C4-2B (cell line): ENCODE data around the gene HACD2.

Experiments
- H3K27ac ChIP-seq: fragments of 450-650 bp; 2 replicates; pipeline ENCODE4 v1.5.1; 2017
- ZFX ChIP-seq: fragments of 450-650 bp; IDR thresholded peaks from 2 replicates; pipeline ENCODE4 v1.6.1; 2017
- TF ChIP-seq, protein P1 (sequence below): fragments of 450-650 bp; conservative IDR thresholded peaks from 2 replicates; pipeline ENCODE4 v1.5.1; 2017; ENCODE audit warnings: mild to moderate bottlenecking

The HACD2 gene

DNA sequence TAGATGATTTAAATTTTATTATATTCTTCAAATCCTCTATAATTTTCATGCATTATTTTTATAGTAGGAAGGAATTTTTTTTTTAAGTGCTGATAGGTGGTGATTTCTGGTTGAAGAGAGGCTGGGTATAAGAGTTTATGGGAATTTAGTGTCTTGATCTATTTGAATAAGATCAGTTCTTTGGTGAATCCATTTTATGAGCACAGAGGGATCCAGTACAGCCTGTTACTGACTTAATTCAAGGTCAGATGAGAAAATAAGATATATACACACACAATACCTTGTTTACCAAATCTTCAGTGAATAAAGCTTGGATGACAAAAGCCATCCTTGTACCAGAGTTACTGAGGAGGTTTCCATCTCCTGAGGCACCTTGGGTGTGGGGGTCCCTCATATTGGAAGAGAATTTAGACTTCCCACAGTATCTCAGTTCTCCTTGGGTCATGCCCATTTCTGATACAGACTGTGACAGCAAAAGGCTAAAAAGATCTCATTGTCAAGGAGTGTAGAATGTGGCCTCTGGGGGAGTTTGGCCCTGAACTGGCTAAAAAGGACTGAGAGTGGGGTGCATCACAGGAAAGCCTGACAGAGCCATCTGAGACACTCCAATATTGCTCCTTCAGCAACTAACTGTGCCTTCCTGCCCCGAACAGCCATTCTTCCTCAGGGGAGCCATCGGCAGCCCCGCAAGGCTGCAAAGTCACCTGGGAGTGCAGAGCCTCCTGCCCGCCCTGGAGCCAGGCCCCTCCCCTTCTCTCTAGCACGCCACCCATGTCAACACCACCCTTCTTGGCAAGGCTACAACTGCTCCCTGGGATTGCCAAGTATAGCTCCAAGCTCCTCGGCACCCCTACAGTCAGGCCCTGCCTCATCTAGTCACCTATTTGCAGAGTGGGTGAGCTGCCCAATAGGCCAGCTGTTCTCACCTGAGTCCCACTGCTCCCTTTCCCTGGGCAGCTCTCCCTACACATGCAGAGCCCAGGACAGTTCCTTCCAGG is 43.1 kb upstream of the HACD2 start:
- TF ChIP-seq, protein P1, sequence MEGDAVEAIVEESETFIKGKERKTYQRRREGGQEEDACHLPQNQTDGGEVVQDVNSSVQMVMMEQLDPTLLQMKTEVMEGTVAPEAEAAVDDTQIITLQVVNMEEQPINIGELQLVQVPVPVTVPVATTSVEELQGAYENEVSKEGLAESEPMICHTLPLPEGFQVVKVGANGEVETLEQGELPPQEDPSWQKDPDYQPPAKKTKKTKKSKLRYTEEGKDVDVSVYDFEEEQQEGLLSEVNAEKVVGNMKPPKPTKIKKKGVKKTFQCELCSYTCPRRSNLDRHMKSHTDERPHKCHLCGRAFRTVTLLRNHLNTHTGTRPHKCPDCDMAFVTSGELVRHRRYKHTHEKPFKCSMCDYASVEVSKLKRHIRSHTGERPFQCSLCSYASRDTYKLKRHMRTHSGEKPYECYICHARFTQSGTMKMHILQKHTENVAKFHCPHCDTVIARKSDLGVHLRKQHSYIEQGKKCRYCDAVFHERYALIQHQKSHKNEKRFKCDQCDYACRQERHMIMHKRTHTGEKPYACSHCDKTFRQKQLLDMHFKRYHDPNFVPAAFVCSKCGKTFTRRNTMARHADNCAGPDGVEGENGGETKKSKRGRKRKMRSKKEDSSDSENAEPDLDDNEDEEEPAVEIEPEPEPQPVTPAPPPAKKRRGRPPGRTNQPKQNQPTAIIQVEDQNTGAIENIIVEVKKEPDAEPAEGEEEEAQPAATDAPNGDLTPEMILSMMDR = no peak
- TF ChIP-seq ZFX = no peak
- peak overlapping the region; percentile 61 for H3K27ac ChIP-seq

DNA sequence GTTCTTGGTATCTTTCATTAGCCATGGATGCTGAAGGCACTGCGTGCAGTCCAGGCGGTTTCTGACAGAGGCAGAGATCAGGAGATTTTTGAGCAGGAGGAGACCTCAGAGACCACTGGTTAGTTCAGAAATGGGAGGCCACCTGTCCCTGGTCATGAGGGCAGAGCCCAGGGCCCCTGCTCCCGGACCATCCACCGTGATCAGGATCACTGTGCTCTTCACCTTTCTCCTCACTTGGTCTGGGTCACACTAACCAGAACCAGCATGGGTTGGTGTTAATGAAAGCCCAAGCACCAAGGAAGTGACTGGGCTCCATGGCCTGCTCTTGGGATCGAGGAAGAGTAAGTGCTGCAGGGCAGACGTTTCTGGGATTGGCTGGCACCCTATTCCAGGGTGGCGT is 42.0 kb upstream of the HACD2 start:
- TF ChIP-seq ZFX = no peak; the same call in 1 of the 2 replicates
- TF ChIP-seq, protein P1 = no peak
- H3K27ac ChIP-seq = peak overlapping the region; percentile 75

DNA sequence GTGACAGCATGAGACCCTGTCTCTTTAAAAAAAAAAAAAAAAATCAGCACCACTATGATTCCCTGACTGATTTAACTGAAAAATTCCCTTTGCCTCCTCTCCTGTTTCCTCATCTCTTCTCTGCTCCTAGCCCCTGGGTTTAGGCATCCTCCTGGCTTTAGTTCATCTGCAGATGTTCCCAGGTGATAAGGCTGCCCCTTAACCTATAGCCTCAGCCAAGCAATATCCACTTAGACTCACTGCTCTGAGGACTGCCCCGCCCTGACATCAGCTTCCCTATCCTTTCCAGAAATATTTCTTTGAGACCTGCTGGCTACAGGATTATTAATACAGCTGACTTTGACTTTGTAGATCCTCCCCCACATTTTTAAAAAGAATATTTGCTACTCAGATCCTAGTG is 39.4 kb upstream of the HACD2 start:
- H3K27ac ChIP-seq = no peak overlapping the region
- no peak for TF ChIP-seq ZFX
- TF ChIP-seq, protein P1 = no peak

DNA sequence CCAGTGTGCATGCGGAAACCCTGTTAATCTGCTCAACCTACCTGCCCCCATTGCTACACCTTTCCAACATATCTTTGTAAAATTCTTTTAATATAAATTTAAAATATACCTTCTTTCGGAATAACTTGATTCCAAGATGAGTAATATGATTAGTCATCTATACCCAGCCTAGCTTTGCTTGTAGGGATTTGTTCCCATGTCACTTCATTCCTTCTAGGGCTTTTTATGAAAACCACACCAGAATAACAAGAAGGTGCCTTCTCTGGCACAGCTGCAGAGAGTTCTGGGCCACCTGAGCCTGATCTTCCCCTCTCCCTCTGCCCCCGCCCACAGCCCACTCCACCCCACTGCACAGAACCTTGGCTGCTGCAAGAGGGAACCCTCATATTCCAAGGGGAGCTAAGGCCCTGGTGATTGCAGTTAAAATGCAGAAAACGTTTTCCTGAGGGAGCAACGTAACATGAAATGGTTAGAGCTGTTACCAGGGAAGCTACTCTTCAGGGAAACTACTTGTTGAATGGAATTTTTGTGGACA is 38.6 kb upstream of the HACD2 start:
- H3K27ac ChIP-seq = no peak overlapping the region
- no peak for TF ChIP-seq ZFX
- TF ChIP-seq, protein P1 = no peak

DNA sequence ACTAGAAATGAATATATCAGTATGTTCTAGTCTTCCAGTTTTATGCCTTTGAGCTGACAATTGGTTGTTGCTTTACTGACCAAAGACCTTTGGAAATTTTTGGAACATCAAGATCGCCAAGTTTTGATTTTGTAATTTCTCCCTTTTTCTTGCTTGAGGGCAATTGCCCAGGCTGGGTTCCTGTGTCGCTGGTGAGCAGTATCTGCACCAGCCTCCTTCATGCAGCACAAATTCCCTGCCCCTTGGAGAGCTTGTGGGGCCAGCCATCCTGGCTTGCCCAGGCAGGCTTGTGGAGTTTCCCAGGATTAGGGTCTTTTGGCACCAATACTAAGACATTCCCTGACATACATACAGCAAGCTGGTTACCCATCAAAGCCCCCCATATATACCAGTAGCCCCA is 37.9 kb upstream of the HACD2 start:
- H3K27ac ChIP-seq = no peak overlapping the region
- TF ChIP-seq, protein P1 = no peak
- TF ChIP-seq ZFX = no peak

DNA sequence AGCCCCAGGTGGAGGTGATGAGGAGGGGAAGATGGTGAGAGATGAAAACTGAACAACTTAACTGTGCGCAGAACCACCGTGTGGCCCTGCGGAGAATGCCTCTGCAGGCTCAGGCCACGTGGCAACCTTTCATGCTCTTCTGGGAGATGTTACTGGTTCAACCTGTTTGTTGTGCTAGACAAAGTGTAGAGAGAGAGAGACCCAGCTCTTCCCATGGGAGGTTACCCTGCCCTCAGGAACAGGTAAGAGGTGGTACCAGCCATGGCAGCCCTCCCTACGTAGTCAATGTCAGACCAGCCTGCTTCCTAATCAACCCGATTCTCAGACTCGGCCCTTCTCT is 37.0 kb upstream of the HACD2 start:
- TF ChIP-seq, protein P1 = no peak
- TF ChIP-seq ZFX = no peak
- H3K27ac ChIP-seq = peak overlapping the region; percentile 11

DNA sequence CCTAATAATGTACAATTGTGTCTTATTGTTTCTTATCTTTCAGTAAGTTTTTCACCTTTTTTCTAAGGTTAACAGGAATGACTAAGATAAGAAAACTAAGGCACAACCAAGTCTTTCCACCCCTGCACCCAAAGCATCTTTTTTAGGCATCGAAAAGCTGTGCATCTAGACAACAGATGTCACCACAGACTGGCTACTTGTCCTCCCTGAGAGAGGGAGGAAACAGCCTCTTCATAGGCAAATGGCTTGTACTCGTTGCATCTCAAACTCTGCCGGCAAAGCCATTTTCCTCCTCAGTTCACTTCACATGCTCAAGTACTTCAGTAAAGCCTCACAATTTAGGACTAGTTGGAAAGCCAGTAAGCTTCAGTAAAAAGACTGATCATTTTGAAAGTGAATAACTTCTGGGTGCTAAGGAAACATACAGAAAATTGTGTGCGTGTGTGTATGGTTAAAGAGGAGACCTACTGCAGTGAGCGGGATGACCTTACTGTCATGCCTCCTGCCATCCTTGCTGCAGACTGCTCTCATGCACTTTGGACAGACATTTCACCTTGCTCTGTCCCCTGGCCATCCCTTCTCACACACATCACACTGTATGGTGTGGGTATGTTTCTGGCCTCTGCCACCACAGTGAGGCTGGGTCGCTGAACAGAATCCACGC is 36.5 kb upstream of the HACD2 start:
- no peak for TF ChIP-seq ZFX
- TF ChIP-seq, protein P1 = no peak
- H3K27ac ChIP-seq = peak overlapping the region; percentile 11
